K562 (cell line): ENCODE measurements around the gene ITPKB. TPM values are rescaled to one million over a fixed set of nuclear protein-coding genes. Genes with fewer than 3 reads are reported as not detected.

ENCODE experiments used
- CCNT2 ChIP-seq: IDR thresholded peaks from 2 replicates; pipeline ENCODE4 v1.6.1; 2011; ENCODE audit warnings: borderline replicate concordance, low read depth, mild to moderate bottlenecking, moderate library complexity, mixed read lengths, low read length; ENCODE audit not compliant: insufficient read length; ENCODE audit errors: extremely low read depth
- FOXJ3 ChIP-seq: sonication (generic); formaldehyde crosslinking; IDR thresholded peaks from 2 replicates; pipeline ENCODE4 v1.4.0; 2020; ENCODE audit warnings: mild to moderate bottlenecking, missing genetic modification reagents
- HCFC1 ChIP-seq: IDR thresholded peaks from 2 replicates; pipeline ENCODE4 v1.6.1; 2012; ENCODE audit warnings: low read depth, low read length, improper control_type of control experiment
- MAZ ChIP-seq, 2 experiments: fragments of 450-650 bp in 1 of 2; sonication (generic) in 1 of 2; formaldehyde crosslinking; IDR thresholded peaks in 1 of 2; conservative IDR thresholded peaks in 1 of 2; 2 replicates each; pipeline versions ENCODE4 v1.4.0 to v1.5.0; 2020; ENCODE audit warnings: mild to moderate bottlenecking in 1 of 2, missing genetic modification reagents in 1 of 2
- MYC ChIP-seq, 2 experiments: fragments of 250-450 bp in 1 of 2; sonication (Bioruptor Pico) in 1 of 2; IDR thresholded peaks; 2 replicates each; pipeline versions ENCODE4 v1.5.1 to v1.6.1; 2012 to 2021; ENCODE audit warnings: low read depth in 2 of 2, borderline replicate concordance in 1 of 2, improper control_type of control experiment in 1 of 2, low read length in 1 of 2, mild to moderate bottlenecking in 1 of 2, moderate library complexity in 1 of 2
- MYNN ChIP-seq, 2 experiments: sonication (generic); formaldehyde crosslinking in 1 of 2; IDR thresholded peaks; 2 replicates each; pipeline versions ENCODE4 v1.5.0 to v1.6.1; 2016 to 2020; ENCODE audit warnings: antibody characterized with exemption in 1 of 2, missing genetic modification reagents in 1 of 2
- PCBP2 ChIP-seq: fragments of 200-400 bp; formaldehyde crosslinking; IDR thresholded peaks from 2 replicates; pipeline ENCODE4 v1.6.1; 2018; ENCODE audit warnings: low read length, low read depth, mild to moderate bottlenecking, moderate library complexity; ENCODE audit not compliant: poor library complexity, severe bottlenecking
- STAT5A ChIP-seq: IDR thresholded peaks from 2 replicates; pipeline ENCODE4 v1.6.1; 2012; ENCODE audit warnings: low read length, inconsistent platforms, borderline replicate concordance
- YY1 ChIP-seq, 3 experiments: IDR thresholded peaks; 2 replicates each; pipeline ENCODE4 v1.6.1; 2011; ENCODE audit warnings: low read length in 2 of 3, mild to moderate bottlenecking in 2 of 3, moderate library complexity in 2 of 3, borderline replicate concordance in 1 of 3, control low read depth in 1 of 3, low read depth in 1 of 3; ENCODE audit not compliant: insufficient read depth in 3 of 3, insufficient replicate concordance in 2 of 3, control insufficient read depth in 1 of 3, insufficient read length in 1 of 3; ENCODE audit errors: extremely low read depth in 1 of 3
- ZBTB7A ChIP-seq: IDR thresholded peaks from 2 replicates; pipeline ENCODE4 v1.6.1; 2011; ENCODE audit warnings: low read depth, mild to moderate bottlenecking, low read length, moderate library complexity, borderline replicate concordance; ENCODE audit not compliant: control insufficient read depth
- ZNF445 ChIP-seq: fragments of 250-450 bp; sonication (Bioruptor Pico); IDR thresholded peaks from 2 replicates; pipeline ENCODE4 v1.4.0; 2020; ENCODE audit warnings: low read depth, mild to moderate bottlenecking, moderate library complexity
- ZNF583 ChIP-seq: fragments of 250-450 bp; sonication (Bioruptor Pico); IDR thresholded peaks from 2 replicates; pipeline ENCODE4 v1.4.0; 2020
- polyA plus RNA-seq, 8 experiments: library from polyadenylated mRNA; depleted of rRNA in 4 of 8; stranded (reverse) in 5 of 8; unstranded in 3 of 8; fragments of >200 nt; fragmentation: Nextera tagmentation in 2 of 8; fragmentation: Illumina TruSeq in 1 of 8; extraction: Ambion mirVana in 2 of 8; extraction: Trizol in 1 of 8; gene quantifications; 2 replicates each; pipeline versions ENCODE4 v1.2.1 to v1.2.3, GENCODE V29; 2011 to 2014; ENCODE audit warnings: inconsistent platforms in 1 of 8, missing spikeins in 1 of 8
- total RNA-seq, 7 experiments: library from RNA; depleted of rRNA in 6 of 7; stranded (reverse); fragments of >200 nt in 6 of 7; fragmentation: Illumina TruSeq in 2 of 7; extraction: Trizol in 2 of 7; gene quantifications; 2 replicates each; pipeline versions ENCODE4 v1.2.1 to v1.2.3, GENCODE V29; 2011 to 2021; ENCODE audit warnings: low replicate concordance in 1 of 7
- TF ChIP-seq, protein P1 (sequence below): sonication (generic); formaldehyde crosslinking; IDR thresholded peaks from 2 replicates; pipeline ENCODE4 v1.8.0; 2023; ENCODE audit warnings: missing genetic modification reagents, mild to moderate bottlenecking, borderline replicate concordance
- TF ChIP-seq, protein P2 (sequence below): fragments of 250-450 bp; sonication (Bioruptor Pico); IDR thresholded peaks from 2 replicates; pipeline ENCODE4 v1.4.0; 2020

ITPKB gene
- total and polyA plus RNA-seq, 9 of the 15 experiments (the other 6 are each of a cell fraction or from before 2014, with no cell fraction given): 0.01 to 0.22 TPM; not detected in 7

DNA sequence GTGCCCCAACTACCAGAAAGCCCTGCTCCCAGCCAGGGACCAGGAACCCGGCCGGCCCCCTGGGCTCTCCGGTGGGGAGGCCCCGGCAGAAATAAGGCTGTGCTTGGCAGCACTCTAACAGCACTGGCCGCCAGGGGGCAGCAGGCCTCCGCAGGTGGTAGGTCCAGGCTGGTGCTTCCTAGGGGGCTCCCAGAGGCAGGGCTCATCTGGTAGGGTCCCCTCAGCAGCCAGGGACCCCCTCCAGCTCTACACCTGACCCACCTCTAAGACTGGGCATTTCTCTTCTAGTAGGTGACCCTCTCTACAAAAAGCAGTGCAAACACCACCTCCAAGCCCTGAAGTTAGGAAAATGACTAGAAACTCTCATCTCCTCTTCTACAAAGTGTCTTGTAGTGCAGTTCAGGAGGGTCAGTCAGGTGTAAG, 104.9 kb downstream of the ITPKB start (continued):
- TF ChIP-seq, protein P1, sequence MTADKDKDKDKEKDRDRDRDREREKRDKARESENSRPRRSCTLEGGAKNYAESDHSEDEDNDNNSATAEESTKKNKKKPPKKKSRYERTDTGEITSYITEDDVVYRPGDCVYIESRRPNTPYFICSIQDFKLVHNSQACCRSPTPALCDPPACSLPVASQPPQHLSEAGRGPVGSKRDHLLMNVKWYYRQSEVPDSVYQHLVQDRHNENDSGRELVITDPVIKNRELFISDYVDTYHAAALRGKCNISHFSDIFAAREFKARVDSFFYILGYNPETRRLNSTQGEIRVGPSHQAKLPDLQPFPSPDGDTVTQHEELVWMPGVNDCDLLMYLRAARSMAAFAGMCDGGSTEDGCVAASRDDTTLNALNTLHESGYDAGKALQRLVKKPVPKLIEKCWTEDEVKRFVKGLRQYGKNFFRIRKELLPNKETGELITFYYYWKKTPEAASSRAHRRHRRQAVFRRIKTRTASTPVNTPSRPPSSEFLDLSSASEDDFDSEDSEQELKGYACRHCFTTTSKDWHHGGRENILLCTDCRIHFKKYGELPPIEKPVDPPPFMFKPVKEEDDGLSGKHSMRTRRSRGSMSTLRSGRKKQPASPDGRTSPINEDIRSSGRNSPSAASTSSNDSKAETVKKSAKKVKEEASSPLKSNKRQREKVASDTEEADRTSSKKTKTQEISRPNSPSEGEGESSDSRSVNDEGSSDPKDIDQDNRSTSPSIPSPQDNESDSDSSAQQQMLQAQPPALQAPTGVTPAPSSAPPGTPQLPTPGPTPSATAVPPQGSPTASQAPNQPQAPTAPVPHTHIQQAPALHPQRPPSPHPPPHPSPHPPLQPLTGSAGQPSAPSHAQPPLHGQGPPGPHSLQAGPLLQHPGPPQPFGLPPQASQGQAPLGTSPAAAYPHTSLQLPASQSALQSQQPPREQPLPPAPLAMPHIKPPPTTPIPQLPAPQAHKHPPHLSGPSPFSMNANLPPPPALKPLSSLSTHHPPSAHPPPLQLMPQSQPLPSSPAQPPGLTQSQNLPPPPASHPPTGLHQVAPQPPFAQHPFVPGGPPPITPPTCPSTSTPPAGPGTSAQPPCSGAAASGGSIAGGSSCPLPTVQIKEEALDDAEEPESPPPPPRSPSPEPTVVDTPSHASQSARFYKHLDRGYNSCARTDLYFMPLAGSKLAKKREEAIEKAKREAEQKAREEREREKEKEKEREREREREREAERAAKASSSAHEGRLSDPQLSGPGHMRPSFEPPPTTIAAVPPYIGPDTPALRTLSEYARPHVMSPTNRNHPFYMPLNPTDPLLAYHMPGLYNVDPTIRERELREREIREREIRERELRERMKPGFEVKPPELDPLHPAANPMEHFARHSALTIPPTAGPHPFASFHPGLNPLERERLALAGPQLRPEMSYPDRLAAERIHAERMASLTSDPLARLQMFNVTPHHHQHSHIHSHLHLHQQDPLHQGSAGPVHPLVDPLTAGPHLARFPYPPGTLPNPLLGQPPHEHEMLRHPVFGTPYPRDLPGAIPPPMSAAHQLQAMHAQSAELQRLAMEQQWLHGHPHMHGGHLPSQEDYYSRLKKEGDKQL (CRISPR knock-in tag): 0 out of 2 replicates have a peak, but pooled peaks have one; percentile 50
- no peak for TF ChIP-seq PCBP2
- TF ChIP-seq MAZ (CRISPR knock-in tag; conservative IDR thresholded peaks at IDR 0.05 in 1 of 2, IDR thresholded peaks at IDR 0.05 in 1 of 2): peak; percentile 17 to 46; a peak in 1 of 4 replicates
- no peak for TF ChIP-seq STAT5A
- peak; percentile 57; the same call in 1 of the 2 replicates for TF ChIP-seq MYNN (IDR thresholded peaks at IDR 0.05)
- TF ChIP-seq MYNN (CRISPR knock-in tag; IDR thresholded peaks at IDR 0.05): no peak
- no peak for TF ChIP-seq HCFC1
- TF ChIP-seq CCNT2: no peak
- TF ChIP-seq MYC (IDR thresholded peaks at IDR 0.05; ENCODE audit: low read depth, low read length): peak; percentile 21; the same call in 1 of the 2 replicates
- no peak for TF ChIP-seq MYC (CRISPR knock-in tag; IDR thresholded peaks at IDR 0.05; ENCODE audit: borderline replicate concordance, low read depth)
- TF ChIP-seq ZNF583: 0 out of 2 replicates have a peak, but pooled peaks have one; percentile 63
- peak; percentile 68; the same call in 1 of the 2 replicates for TF ChIP-seq ZBTB7A
- no peak for TF ChIP-seq FOXJ3 (CRISPR knock-in tag)
- peak in 1 of 3 experiments; percentile 36 for TF ChIP-seq YY1 (IDR thresholded peaks at IDR 0.05; ENCODE audit: borderline replicate concordance in 1 of 3, control insufficient read depth in 1 of 3, extremely low read depth in 1 of 3, insufficient read depth in 3 of 3, insufficient read length in 1 of 3, insufficient replicate concordance in 2 of 3, low read depth in 1 of 3, low read length in 2 of 3)
- TF ChIP-seq ZNF445: no peak
- TF ChIP-seq, protein P2, sequence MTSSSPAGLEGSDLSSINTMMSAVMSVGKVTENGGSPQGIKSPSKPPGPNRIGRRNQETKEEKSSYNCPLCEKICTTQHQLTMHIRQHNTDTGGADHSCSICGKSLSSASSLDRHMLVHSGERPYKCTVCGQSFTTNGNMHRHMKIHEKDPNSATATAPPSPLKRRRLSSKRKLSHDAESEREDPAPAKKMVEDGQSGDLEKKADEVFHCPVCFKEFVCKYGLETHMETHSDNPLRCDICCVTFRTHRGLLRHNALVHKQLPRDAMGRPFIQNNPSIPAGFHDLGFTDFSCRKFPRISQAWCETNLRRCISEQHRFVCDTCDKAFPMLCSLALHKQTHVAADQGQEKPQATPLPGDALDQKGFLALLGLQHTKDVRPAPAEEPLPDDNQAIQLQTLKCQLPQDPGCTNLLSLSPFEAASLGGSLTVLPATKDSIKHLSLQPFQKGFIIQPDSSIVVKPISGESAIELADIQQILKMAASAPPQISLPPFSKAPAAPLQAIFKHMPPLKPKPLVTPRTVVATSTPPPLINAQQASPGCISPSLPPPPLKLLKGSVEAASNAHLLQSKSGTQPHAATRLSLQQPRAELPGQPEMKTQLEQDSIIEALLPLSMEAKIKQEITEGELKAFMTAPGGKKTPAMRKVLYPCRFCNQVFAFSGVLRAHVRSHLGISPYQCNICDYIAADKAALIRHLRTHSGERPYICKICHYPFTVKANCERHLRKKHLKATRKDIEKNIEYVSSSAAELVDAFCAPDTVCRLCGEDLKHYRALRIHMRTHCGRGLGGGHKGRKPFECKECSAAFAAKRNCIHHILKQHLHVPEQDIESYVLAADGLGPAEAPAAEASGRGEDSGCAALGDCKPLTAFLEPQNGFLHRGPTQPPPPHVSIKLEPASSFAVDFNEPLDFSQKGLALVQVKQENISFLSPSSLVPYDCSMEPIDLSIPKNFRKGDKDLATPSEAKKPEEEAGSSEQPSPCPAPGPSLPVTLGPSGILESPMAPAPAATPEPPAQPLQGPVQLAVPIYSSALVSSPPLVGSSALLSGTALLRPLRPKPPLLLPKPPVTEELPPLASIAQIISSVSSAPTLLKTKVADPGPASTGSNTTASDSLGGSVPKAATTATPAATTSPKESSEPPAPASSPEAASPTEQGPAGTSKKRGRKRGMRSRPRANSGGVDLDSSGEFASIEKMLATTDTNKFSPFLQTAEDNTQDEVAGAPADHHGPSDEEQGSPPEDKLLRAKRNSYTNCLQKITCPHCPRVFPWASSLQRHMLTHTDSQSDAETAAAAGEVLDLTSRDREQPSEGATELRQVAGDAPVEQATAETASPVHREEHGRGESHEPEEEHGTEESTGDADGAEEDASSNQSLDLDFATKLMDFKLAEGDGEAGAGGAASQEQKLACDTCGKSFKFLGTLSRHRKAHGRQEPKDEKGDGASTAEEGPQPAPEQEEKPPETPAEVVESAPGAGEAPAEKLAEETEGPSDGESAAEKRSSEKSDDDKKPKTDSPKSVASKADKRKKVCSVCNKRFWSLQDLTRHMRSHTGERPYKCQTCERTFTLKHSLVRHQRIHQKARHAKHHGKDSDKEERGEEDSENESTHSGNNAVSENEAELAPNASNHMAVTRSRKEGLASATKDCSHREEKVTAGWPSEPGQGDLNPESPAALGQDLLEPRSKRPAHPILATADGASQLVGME (CRISPR knock-in tag): no peak
